A673 (cell line): Measurements from ENCODE around the gene IL17RC. TPM values are rescaled to one million over a fixed set of nuclear protein-coding genes. Genes with fewer than 3 reads are reported as not detected.

ENCODE experiments used
- BruUV-seq: library from RNA; stranded (reverse); fragments of 400-500 nt; replicated peaks from 2 replicates; lab custom pipeline; 2021; lab: Mats Ljungman, UMichigan
- CTCF ChIA-PET: fragments of 300-600 bp; sonication (Branson Sonifier 250); formaldehyde crosslinking; loops from one replicate; lab custom pipeline; 2022; ENCODE audit warnings: antibody characterized with exemption; lab: Charles Lee
- POLR2A ChIA-PET: fragments of 300-600 bp; sonication (Branson Sonifier 250); formaldehyde crosslinking; loops from one replicate; lab custom pipeline; 2022; ENCODE audit warnings: antibody characterized with exemption; ENCODE audit not compliant: low non-redundant PET; lab: Charles Lee
- DNase-seq: peaks from one replicate; pipeline ENCODE4 v3.0.0-alpha.2; 2015; ENCODE audit warnings: low spot score
- H3K27ac ChIP-seq: fragments of 200-600 bp; sonication (generic); 2 replicates; pipeline ENCODE4 v1.5.1; 2016; ENCODE audit warnings: mixed run types, low read depth, mild to moderate bottlenecking, mixed read lengths, antibody characterized with exemption, low read length; ENCODE audit not compliant: poor library complexity, severe bottlenecking
- H3K27me3 ChIP-seq: fragments of 200-600 bp; sonication (generic); replicated peaks from 2 replicates; pipeline ENCODE4 v1.6.1; 2017; ENCODE audit warnings: mixed run types, low read depth, mild to moderate bottlenecking, mixed read lengths, antibody characterized with exemption, low read length; ENCODE audit not compliant: insufficient read depth, poor library complexity
- H3K36me3 ChIP-seq: fragments of 200-600 bp; sonication (generic); 2 replicates; pipeline ENCODE4 v1.6.1; 2016; ENCODE audit warnings: mixed run types, mild to moderate bottlenecking, mixed read lengths, antibody characterized with exemption, low read length; ENCODE audit not compliant: insufficient read depth, poor library complexity, severe bottlenecking
- H3K4me1 ChIP-seq: fragments of 200-600 bp; sonication (generic); 2 replicates; pipeline ENCODE4 v1.6.1; 2017; ENCODE audit warnings: mixed run types, mild to moderate bottlenecking, mixed read lengths, antibody characterized with exemption, low read length; ENCODE audit not compliant: insufficient read depth, poor library complexity, severe bottlenecking
- H3K4me3 ChIP-seq: fragments of 200-600 bp; sonication (generic); 2 replicates; pipeline ENCODE4 v1.5.1; 2016; ENCODE audit warnings: low read depth, mixed run types, mild to moderate bottlenecking, mixed read lengths, low read length; ENCODE audit not compliant: poor library complexity, severe bottlenecking
- H3K9me3 ChIP-seq: fragments of 200-600 bp; sonication (generic); 2 replicates; pipeline ENCODE4 v1.6.1; 2016; ENCODE audit warnings: mixed run types, low read depth, mild to moderate bottlenecking, mixed read lengths, antibody characterized with exemption, low read length; ENCODE audit not compliant: poor library complexity, severe bottlenecking
- CTCF ChIP-seq: fragments of 300-800, 200-600 bp; sonication (generic); conservative IDR thresholded peaks from 2 replicates; pipeline ENCODE4 v1.5.1; 2017; ENCODE audit warnings: low read depth, mild to moderate bottlenecking, antibody characterized with exemption, low read length, moderate library complexity, mixed read lengths
- EZH2 ChIP-seq: fragments of 200-600 bp; sonication (generic); IDR thresholded peaks from 2 replicates; pipeline ENCODE4 v1.6.1; 2017; ENCODE audit warnings: borderline replicate concordance, low read depth, mild to moderate bottlenecking, mixed read lengths, antibody characterized with exemption, low read length; ENCODE audit not compliant: poor library complexity, severe bottlenecking
- intact Hi-C: fragments of 100-400 bp; cut with micrococcal nuclease; formaldehyde crosslinking; loops from one replicate; pipeline ENCODE4 v1.10.0; 2022; ENCODE audit not compliant: unreplicated experiment
- total RNA-seq: library from RNA; stranded (reverse); gene quantifications from 2 replicates; pipeline ENCODE4 v1.2.3, GENCODE V29; 2021

Gene IL17RC
- total RNA-seq, 1 experiment from 2014 or later: 9.3 TPM

DNA sequence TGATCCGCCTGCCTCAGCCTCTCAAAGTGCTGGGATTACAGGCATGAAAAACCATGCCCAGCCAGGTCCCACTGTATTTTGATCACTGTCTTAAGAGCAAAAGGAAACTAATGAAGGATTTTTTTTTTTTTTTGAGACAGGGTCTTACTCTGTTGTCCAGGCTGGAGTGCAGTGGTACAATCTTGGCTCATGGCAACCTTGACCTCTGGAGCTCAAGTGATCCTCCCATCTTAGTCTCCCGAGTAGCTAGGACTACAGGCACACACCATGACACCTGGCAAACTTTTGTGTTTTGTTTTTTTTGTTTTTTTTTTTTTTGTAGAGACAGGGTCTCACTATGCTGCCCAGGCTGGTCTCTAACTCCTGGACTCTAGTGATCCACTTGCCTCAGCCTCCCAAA lies 63.4 kb downstream of the IL17RC start:
- H3K4me3 ChIP-seq: no peak overlapping the region
- H3K4me1 ChIP-seq: peaks cover 15% of the 10 kb centered on the region
- BruUV-seq: no TSS peak
- no peak for TF ChIP-seq CTCF
- no peak for TF ChIP-seq EZH2
- no peak overlapping the region for H3K27ac ChIP-seq
- H3K36me3 ChIP-seq: peaks cover under 1% of the 10 kb centered on the region
- DNase-seq: no peak
- ChIA-PET CTCF (no interaction called here), POLR2A (no interaction called here)
- H3K9me3 ChIP-seq: no peaks in the 10 kb centered on the region
- no peaks in the 10 kb centered on the region for H3K27me3 ChIP-seq
- intact Hi-C loops: no loop called here

Other genes starting within 250 kb of the IL17RC start
- not detected in 2 replicates for gene CPNE9, start 213.3 kb upstream of the IL17RC start, total RNA-seq
- 30.7 and 32.0 TPM in 2 replicates for gene BRPF1, start 185.4 kb upstream of the IL17RC start, total RNA-seq
- gene OGG1, start 167.1 kb upstream of the IL17RC start, total RNA-seq: 48.8 and 60.2 TPM in 2 replicates
- gene CAMK1, start 147.2 kb upstream of the IL17RC start, total RNA-seq: 26.7 and 28.0 TPM in 2 replicates
- 46.1 and 49.6 TPM in 2 replicates for gene TADA3, start 124.6 kb upstream of the IL17RC start, total RNA-seq
- 128 and 152 TPM in 2 replicates for gene ARPC4, start 124.0 kb upstream of the IL17RC start, total RNA-seq
- 6.7 and 9.5 TPM in 2 replicates for gene TTLL3, start 106.8 kb upstream of the IL17RC start, total RNA-seq
- gene RPUSD3, start 73.1 kb upstream of the IL17RC start, total RNA-seq: 46.9 and 67.2 TPM in 2 replicates
- not detected in 2 replicates for gene CIDEC, start 36.8 kb upstream of the IL17RC start, total RNA-seq
- 38.1 and 38.8 TPM in 2 replicates for gene JAGN1, start 26.5 kb upstream of the IL17RC start, total RNA-seq
- gene IL17RE, start 14.2 kb upstream of the IL17RC start, total RNA-seq: 2.3 and 2.6 TPM in 2 replicates
- 13.2 and 20.3 TPM in 2 replicates for gene CRELD1, start 16.7 kb downstream of the IL17RC start, total RNA-seq
- 1.1 and 1.8 TPM in 2 replicates for gene PRRT3, start 35.3 kb downstream of the IL17RC start, total RNA-seq
- 43.8 and 59.5 TPM in 2 replicates for gene EMC3, start 69.7 kb downstream of the IL17RC start, total RNA-seq
- gene FANCD2, start 109.3 kb downstream of the IL17RC start, total RNA-seq: 64.6 and 69.2 TPM in 2 replicates
- gene FANCD2OS, start 191.2 kb downstream of the IL17RC start, total RNA-seq: not detected in 2 replicates
- gene BRK1, start 198.6 kb downstream of the IL17RC start, total RNA-seq: 121 and 123 TPM in 2 replicates
- 46.4 and 57.3 TPM in 2 replicates for gene VHL, start 224.7 kb downstream of the IL17RC start, total RNA-seq
- 0.34 and 0.63 TPM in 2 replicates for gene IRAK2, start 247.8 kb downstream of the IL17RC start, total RNA-seq